NCI-H1105 (cell line): Measurements from ENCODE around the gene ZNF845.
A peak's percentile ranks its signal among the peaks of the same experiment; 100 is the strongest.
"Not testable (repeated sequence)": the region's sequence is repeated elsewhere in the genome, so short reads cannot be mapped to it uniquely, and the experiment has no call there.

Source experiments
- DNase-seq: peaks from one replicate; lab custom pipeline; 2025; lab: John Stamatoyannopoulos, UW

The ZNF845 gene

GRCh38 chr19:53333463-53334449, at the start of gene ZNF845:
Gene ZNF845 (plus strand): TSS chr19:53333749. CDS start chr19:53341308, 7,559 bp downstream.
- peak; percentile 92 for DNase-seq

- DNase-seq, result no peak
Observed at GRCh38 chr19:53285087-53285486, 48.5 kb upstream of the ZNF845 start.

GRCh38 chr19:53290758-53291549, 42.6 kb upstream of the ZNF845 start:
- no peak for DNase-seq

- DNase-seq, result no peak
Observed at GRCh38 chr19:53294786-53295441, 38.6 kb upstream of the ZNF845 start.

- not testable (repeated sequence) for DNase-seq
Observed at GRCh38 chr19:53301341-53301740, 32.2 kb upstream of the ZNF845 start.

- no peak for DNase-seq
Observed at GRCh38 chr19:53308339-53308811, 25.2 kb upstream of the ZNF845 start.

GRCh38 chr19:53311044-53311443, 22.5 kb upstream of the ZNF845 start:
- DNase-seq, result no peak

- no peak for DNase-seq
Observed at GRCh38 chr19:53311897-53312296, 21.7 kb upstream of the ZNF845 start.

DNA sequence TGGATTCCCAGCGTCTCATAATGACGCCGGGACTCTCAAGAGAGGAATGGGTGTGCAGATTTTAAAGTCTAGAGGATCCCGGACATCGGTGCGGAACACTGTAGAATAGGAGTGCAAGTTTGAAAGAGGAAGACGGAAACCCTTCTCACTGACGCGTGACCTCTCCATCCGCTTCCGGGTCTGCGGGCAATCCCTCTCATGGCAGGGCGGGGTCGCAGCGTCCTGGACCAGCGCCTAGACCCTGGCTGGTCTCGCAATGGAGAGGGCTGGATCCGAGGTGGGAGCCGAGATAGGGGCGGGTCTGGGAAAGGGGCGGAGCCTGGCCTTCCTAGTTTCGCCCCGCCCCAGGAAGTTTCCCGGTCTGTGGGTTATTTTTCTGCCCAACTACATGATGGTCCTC, 4.6 kb upstream of the ZNF845 start:
- DNase-seq, result no peak

DNA sequence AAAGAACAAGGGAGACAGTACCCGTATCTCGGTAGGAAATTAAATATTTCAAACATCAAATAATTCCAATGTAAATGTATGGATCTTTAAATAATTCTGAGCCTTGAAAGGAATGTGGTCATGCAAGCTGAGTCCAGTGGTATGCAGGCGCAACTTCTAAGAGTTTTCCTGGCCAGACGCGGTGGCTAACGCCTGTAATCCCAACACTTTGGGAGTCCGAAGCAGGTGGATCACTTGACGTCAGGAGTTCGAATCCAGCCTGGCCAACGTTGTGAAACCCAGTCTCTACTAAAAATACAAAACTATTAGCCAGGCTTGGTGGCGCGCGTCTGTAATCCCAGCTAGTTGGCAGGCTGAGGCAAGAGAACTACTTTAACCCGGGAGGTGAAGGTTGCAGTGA, 1.1 kb upstream of the ZNF845 start:
- DNase-seq, result no peak

DNA sequence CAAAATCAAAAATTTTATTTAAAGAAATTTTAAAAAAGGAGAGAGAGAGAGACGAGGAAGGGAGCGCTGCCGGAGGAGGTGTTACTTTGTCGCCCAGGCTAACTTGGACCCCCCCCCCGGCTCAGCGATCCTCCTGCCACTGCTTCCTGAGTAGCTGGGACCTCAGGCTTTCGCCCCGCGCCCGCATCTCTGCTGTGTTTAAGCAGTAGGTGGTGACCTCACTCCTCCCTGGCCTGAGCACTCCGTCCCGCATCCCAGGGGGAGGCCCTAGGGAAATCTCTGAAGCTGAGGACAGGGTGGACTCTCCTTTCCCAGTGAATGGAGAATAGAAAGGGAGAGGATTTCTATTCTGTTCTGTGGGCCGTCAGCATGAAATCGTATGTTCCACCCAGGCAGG, 485 bp upstream of the ZNF845 start:
- DNase-seq, result no peak

DNA sequence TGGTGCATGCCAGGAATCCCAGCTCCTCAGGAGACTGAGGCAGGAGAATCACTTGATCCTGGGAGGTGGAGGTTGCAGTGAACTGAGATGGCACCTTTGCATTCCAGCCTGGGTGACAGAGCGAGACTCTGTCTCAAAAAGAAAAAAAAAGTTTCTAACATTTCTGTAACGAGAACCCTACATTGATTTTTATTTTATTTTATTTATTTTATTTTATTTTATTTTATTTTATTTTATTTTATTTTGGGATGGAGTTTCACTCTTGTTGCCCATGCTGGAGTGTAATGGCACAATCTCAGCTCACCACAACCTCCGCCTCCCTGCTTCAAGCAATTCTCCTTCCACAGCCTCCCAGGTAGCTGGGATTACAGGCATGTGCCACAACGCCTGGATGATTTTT, 10.9 kb downstream of the ZNF845 start:
- DNase-seq, result not testable (repeated sequence)

GRCh38 chr19:53355739-53356138, 22.2 kb downstream of the ZNF845 start:
- no peak for DNase-seq

GRCh38 chr19:53357821-53358581, 24.5 kb downstream of the ZNF845 start:
- DNase-seq, result no peak

DNA sequence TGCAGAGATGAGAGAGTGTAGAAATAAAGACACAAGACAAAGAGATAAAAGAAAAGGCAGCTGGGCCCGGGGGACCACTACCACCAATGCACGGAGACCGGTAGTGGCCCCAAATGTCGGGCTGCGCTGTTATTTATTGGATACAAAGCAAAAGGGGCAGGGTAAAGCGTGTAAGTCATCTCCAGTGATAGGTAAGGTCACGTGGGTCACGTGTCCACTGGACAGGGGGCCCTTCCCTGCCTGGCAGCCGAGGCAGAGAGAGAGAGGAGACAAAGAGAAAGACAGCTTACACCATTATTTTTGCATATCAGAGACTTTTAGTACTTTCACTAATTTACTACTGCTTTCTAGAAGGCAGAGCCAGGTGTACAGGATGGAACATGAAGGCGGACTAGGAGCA, 26.5 kb downstream of the ZNF845 start:
- not testable (repeated sequence) for DNase-seq

DNA sequence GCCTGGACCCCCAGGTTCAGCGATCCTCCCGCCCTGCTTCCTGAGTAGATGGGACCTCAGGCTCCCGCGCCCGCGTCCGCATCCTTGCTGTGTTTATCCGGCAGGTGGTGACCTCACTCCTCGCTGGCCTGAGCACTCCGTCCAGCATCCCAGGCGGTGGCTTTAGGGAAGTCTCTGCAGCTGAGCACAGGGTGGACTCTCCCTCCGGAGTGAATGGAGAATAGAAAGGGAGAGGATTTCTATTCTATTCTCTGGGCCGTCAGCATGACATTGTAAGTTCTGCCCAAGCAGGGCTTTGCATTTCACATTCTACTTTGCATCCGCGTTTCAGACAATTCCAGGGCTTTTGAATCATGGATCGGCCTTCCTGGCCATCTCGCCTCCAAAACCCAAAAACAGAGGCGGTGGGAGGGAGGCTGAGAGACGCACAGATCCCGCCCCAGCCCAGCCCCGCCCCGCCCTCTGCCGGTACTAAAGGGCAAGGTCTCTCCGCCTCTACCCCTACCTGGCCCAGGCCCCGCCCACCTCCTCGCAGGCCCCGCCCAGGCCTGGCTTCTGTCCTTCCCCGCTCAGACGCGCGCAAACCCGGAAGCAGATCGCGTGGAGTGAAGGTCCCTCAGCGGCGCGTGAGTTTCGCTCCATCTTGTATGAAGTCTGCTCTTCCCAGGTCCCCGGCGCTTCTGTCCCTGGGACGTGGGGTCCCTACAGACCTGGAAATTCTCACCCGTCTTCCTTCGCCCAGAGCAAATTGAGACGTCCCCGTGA, 31.8 kb downstream of the ZNF845 start, which contains the start of gene ZNF525:
ZNF525 (plus strand) TSS at position 572 of the 765 bp plus-strand sequence. CDS start 6,577 bp downstream, outside the sequence.
- DNase-seq, result peak; percentile 97

DNA sequence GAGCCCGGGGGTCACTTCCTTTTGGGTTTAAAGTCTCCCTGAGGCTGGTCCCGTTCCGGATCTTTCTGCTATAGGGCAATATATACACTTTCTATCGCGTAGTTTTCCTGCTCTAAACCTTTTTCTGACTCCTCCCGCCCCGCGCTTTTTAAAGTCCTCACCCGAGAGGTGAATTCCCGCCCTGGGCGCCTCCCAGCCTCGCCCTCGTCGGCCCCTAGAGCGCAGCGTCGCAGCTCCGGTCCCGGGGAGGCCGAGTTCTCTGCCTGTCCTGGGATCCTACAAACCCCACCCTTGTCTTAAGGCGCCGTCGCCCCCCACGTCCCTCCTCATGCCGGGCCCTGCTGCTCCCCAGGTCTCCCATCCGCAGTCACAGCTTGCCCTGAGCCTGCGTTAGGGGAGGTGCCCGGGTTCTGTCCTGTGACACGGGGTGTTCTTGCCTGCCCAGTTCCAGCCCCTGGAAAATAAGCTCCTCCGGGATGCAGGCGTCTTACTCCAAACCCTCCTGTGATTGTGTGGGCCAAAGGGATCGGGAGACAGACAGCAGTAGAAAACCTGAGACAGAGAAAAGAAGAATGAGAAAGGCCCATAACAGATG, 32.4 kb downstream of the ZNF845 start:
- DNase-seq, result peak; percentile 28

- no peak for DNase-seq
Observed at GRCh38 chr19:53372196-53372595, 38.6 kb downstream of the ZNF845 start.

GRCh38 chr19:53374288-53374687, 40.7 kb downstream of the ZNF845 start:
- DNase-seq, result no peak

DNA sequence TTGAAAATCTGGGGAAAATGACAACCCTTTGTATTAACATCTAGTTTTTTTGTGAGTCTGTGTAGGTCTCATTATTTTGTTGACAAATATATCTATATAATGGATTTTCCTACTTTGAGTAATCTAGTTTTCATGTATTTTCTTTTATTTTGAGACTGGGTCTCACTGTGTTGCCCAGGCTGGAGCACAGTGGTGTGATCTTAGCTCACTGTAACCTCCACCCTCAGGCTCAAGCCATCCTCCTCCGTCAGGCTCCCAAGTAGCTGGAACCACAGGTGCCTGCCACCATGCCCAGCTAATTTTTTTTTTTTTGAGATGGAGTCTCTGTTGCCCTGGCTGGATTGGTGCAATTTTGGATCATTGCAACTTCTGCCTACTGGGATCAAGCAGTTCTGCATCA, 41.2 kb downstream of the ZNF845 start:
- DNase-seq, result no peak
